CD4-positive, alpha-beta T cell treated with Interleukin-4 for 1 hour (primary cell): ENCODE measurements around the gene DPF3.
"Not testable (repeated sequence)": the region's sequence is repeated elsewhere in the genome, so short reads cannot be mapped to it uniquely, and the experiment has no call there.

Experiments
- DNase-seq, 2 donors: peaks; one replicate each; pipeline ENCODE4 v3.0.0-alpha.2; 2020 to 2022

Gene DPF3

GRCh38 chr14:72878746-72879145 lies 15.2 kb downstream of the DPF3 start:
- DNase-seq, result no peak

DNA sequence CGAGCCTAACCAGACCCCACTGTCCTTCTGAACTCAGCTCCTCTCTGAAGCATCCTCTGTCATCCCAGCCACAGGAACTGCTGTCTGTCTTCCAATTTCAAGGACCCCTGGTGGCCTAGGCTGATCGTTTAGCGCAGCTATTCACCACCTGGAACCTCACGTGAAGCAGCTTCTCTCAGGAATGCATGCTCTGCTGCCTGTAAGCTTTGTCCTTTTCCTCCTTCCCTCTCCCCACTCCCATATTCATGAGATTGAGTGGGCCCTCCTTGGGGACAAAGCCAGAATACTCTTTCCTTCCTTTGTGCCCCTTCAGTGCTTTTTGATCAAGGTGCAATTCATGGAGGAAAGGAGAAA lies 17.2 kb downstream of the DPF3 start:
- DNase-seq, result no peak

- DNase-seq, result no peak
These were observed 17.7 kb downstream of the DPF3 start for GRCh38 chr14:72876005-72876709.

- not testable (repeated sequence) for DNase-seq
These were observed 23.0 kb downstream of the DPF3 start for GRCh38 chr14:72870878-72871277.

GRCh38 chr14:72869407-72870329 lies 24.2 kb downstream of the DPF3 start:
- no peak for DNase-seq

- DNase-seq, result no peak
These were observed 25.4 kb downstream of the DPF3 start for GRCh38 chr14:72868500-72868899.

GRCh38 chr14:72864712-72865365 lies 29.1 kb downstream of the DPF3 start:
- no peak for DNase-seq

- DNase-seq, result no peak
These were observed 30.5 kb downstream of the DPF3 start for GRCh38 chr14:72863216-72864006.

DNA sequence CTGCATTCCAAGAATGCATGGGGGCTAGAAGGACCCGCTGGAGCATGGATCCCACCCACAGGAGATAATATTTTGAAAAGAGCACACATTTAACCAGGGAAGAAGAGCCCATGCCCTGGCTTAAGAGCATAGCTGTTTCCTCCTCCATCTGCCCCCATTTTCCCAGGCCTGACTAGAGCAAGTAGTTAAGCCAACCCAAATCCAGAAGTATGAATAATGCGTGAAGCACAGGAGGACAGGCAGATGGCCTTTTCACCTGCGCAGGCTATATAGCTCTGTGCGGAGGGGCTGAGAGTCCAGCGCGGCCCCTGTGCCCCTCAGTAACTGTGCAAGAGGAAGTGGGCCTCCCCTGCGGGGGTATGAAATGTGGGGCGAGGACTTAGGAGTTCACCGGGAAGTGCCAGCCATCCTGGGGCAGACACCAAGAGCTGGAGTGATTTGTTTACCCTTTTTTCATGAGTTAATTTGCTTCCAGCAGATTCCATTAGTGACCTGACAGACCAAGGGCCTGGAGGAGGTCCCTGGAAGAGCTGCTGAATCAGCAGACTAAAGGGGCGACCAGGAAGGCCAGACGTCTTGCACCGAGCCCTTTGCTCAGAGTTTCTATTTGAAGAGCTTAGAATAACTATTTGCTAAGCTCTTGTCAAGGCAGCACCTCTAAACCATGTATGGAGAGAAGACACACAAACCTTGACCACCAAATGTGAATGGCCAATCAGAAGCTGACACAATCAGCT lies 37.2 kb downstream of the DPF3 start:
- no peak for DNase-seq

- DNase-seq, result no peak
These were observed 38.0 kb downstream of the DPF3 start for GRCh38 chr14:72855913-72856312.

DNA sequence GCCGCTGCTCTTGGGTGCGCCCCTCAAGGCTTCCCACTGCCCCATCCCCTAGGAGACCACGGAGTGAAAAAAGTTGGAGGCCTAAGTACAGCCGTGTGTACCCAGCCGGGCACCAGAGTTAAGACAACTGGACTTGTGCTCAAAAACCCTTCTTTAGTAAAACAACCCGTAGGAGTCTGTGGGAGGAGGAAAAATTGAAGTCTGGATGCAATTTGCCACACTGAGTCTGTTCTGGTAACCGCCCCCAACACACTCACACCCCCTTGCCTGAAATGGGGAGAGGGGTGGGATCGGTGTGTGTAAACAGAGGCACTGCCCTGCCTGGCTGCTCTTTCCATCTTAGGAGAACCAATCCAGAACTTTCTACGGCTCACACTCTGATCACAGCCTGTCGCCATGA lies 41.7 kb downstream of the DPF3 start:
- no peak for DNase-seq

DNA sequence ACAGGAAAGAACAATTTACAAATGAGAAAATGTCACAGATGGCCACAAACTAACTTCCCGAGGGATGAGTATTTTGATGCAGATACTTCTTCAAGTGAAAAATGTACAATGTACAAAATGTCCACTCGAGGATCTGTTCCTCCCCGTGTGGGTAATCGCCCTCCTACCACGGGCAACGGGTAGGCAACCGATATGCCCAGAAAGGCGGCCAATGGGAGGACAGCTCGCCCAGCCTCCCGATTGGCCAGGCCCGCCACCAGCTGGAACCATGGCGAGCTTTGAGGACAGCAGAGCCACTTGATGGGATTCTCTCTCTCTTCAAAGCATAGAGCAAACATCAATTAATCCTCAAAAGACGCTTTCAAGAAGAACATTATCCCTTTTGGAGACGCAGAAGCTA lies 42.3 kb downstream of the DPF3 start:
- no peak for DNase-seq

DNA sequence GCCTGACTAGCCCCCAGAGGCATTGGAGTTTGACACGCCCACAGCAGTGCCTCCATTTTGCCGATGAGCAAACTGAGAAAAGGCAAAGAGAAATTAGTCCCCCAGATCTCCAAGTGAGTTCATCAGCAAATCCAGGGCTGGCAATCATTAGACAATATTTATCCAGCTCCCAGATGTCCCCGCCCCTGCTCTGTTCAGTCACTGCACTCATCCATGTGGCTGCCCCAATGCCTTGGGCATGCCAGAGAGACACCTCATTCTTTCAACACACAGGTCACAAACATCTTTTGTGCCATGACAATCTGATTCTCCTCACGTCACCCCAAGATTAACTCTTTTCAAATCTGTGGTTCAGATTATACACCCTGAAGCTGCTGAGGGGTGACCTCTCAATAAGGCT lies 43.5 kb downstream of the DPF3 start:
- DNase-seq, result no peak

DNA sequence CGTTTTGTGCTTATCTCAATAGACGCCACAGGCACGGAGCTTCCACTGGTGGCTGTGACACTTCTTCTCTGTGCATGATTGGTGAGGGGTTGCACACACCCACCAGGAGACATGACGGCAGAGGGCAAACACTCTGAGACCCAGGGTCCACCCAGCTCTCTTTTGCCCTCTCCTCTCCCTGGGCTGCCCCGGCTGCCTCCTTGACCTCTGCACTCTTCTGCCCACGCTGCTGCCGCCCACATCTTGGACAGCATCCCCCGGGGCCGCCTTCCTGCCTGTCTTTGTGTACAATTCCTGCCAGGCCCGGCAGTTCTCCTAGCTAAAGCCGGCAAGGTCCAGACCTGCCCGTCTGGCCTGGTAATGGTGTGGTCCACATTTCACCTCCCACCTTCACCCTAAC lies 44.7 kb downstream of the DPF3 start:
- no peak for DNase-seq

GRCh38 chr14:72847721-72848120 lies 46.2 kb downstream of the DPF3 start:
- DNase-seq, result no peak

DNA sequence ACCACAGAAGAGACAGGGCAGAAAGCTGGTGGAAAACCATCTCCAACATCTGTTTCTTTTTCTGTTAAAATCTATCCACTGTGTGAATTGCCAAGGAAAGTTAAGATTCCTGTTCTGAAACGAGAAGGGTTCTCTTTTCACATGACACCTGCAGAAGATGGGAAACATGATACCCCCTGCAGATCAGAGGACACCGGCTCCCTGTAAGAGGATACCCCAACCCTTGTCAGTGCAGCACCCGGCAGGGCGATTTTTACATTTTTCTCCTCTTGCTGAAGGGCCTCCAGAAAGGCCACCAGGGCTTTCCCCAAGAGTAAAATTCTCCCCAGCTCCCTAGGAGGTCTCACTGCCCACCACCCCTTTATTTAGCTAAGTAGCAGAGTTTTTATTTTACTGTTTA lies 48.2 kb downstream of the DPF3 start:
- no peak for DNase-seq

- DNase-seq, result no peak
These were observed 48.7 kb downstream of the DPF3 start for GRCh38 chr14:72845196-72845595.

GRCh38 chr14:72844524-72844923 lies 49.4 kb downstream of the DPF3 start:
- DNase-seq, result no peak

DNA sequence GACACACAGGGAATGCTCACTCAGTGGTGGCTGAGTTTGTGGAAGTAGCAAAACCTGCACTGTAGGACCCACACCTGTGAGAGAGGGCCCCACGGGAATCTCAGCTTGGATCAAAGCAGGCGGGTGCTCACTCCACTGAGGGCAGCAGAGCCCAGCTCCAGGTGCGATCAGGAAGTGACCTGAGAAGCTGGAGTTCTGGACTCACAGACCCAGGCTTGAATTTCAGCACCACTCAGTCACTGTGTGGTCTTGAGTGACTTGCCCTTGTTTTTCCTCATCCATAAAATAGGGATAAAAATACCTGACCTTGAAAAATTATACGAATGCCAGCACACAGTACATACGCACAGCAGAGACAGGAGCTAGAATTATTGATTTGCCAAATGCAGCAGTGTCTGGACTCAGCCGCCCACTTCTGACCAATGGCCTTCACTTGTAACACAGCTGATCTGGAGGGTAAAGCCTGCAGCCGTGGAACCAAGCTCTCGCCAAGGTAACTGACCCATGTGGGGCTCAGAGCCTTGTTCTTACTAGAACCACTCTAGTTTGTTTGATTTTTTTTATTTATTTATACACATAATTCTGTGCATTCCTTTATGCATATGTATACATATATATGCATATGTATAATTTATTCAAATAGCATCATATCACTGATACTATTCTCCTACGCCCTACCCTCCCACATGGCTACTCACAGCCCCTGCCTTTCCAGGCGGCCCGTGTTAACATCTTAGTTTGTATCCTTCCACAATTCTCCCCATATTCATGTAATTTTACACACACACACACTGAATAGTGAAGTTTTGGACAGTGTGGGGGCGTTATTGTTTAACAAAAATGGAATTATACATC lies 53.9 kb downstream of the DPF3 start:
- DNase-seq, result no peak

- no peak for DNase-seq
These were observed 54.5 kb downstream of the DPF3 start for GRCh38 chr14:72839351-72839750.

DNA sequence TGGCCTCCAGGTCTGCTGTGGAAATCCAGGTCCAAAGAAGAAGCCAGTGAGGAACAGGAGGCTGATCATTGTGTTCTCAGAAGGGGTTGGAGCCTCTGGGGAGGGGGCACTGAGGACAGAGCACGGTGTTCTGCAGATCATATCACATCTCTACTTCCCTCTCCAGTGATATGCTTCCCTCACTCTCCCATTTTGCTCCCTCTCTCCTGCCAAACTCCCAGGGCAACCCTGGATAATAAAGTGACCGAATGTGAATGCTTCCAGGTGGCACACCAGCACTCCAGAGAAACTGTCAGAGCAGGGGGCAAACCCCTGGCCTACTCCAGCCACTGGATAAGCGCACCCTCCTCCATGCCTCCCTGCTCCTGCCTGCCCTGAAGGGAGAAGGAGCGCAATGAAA lies 57.8 kb downstream of the DPF3 start:
- no peak for DNase-seq
